Measurements from ENCODE around the gene DLX4. TPM values are rescaled to one million over a fixed set of nuclear protein-coding genes. Genes with fewer than 3 reads are reported as not detected.

Gene DLX4
- total RNA-seq, 1 donor from 2014 or later, result 2.1 TPM

DNA sequence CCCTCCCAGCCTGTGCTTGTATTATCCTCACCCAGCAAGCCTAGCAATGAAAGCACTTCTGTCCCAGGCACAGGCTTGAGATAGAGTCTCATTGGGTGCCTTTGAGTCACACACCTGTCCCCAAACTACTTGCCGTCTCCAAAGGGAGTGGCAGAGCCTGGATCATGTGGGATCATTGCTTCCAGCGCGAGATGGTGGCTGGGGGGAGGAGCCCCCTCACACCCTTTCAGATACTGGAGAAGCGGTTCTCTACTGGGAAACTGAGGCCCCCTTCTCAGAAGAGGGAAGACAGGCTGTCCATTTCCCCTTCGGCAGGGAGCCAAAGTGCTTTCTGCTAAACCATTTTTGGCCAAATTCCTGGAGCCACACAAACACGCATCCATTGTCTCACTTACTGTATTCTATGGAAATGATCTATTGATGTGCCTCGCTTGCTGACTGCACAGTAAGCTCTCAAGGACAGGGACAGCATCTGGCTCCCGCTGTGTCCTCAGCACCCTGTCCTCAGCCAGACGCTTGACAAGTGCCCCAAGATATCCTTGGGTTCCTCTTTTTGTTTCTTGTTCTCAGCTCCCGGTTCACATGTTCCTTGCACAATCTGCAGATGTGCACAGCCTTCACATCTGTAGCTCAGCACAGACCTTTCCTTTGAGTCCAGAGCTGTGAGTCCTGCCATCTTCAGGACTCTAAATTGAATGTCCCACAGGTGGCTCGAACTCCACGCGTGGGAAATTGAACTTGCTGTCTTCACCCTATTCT, 52.0 kb downstream of the DLX4 start:
- peaks cover 4% of the 10 kb centered on the region for H3K4me1 ChIP-seq
- no peak for DNase-seq
- no peak overlapping the region for H3K27ac ChIP-seq
- intact Hi-C loops (cut with DNase I), result no loop called here
- no peaks in the 10 kb centered on the region for H3K9me3 ChIP-seq
- H3K4me3 ChIP-seq, result no peak overlapping the region
- TF ChIP-seq, protein P1, sequence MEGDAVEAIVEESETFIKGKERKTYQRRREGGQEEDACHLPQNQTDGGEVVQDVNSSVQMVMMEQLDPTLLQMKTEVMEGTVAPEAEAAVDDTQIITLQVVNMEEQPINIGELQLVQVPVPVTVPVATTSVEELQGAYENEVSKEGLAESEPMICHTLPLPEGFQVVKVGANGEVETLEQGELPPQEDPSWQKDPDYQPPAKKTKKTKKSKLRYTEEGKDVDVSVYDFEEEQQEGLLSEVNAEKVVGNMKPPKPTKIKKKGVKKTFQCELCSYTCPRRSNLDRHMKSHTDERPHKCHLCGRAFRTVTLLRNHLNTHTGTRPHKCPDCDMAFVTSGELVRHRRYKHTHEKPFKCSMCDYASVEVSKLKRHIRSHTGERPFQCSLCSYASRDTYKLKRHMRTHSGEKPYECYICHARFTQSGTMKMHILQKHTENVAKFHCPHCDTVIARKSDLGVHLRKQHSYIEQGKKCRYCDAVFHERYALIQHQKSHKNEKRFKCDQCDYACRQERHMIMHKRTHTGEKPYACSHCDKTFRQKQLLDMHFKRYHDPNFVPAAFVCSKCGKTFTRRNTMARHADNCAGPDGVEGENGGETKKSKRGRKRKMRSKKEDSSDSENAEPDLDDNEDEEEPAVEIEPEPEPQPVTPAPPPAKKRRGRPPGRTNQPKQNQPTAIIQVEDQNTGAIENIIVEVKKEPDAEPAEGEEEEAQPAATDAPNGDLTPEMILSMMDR (IDR thresholded peaks at IDR 0.05), result no peak
- ATAC-seq, result peak; percentile 62
- no peaks in the 10 kb centered on the region for H3K36me3 ChIP-seq
- H3K27me3 ChIP-seq, result no peaks in the 10 kb centered on the region

DNA sequence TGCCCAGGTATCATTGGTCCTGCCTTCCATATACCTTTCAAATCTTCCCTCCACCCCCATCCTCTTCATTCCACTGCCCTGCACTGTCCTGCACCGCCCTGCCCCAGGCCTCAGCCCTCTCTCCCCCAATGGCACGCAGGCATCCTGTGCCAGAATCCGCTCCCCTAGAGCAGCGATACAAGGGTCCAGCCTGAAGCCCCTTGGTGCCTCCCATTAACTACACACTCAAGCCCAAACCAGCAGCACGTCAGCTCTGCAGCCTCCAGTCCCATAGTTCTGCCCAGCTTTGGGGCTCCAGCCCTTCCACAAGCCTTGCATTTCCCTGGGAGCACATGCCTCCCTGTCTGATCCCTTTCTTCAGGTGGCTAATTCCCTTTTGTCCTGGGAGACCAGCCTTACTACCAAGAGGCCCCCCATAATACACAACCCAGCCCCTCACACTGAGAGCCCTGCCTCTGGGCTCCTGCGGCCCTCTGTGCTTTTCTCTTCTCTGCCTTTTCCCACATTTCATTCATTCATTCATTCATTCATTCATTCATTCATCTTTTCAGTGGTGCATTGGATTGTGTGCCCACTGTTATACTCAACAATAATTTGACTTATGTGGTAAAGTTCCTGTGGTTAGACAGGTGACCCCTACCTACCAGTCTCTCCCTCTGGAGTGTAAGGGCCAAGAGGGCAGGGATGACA, 52.8 kb downstream of the DLX4 start:
- no peaks in the 10 kb centered on the region for H3K27me3 ChIP-seq
- no peaks in the 10 kb centered on the region for H3K9me3 ChIP-seq
- H3K4me3 ChIP-seq, result no peak overlapping the region
- H3K27ac ChIP-seq, result no peak overlapping the region
- intact Hi-C loops (cut with DNase I), result no loop called here
- TF ChIP-seq, protein P1 (IDR thresholded peaks at IDR 0.05), result no peak
- ATAC-seq (no peak), DNase-seq (no peak)
- H3K36me3 ChIP-seq, result no peaks in the 10 kb centered on the region
- H3K4me1 ChIP-seq, result peaks cover 4% of the 10 kb centered on the region

DNA sequence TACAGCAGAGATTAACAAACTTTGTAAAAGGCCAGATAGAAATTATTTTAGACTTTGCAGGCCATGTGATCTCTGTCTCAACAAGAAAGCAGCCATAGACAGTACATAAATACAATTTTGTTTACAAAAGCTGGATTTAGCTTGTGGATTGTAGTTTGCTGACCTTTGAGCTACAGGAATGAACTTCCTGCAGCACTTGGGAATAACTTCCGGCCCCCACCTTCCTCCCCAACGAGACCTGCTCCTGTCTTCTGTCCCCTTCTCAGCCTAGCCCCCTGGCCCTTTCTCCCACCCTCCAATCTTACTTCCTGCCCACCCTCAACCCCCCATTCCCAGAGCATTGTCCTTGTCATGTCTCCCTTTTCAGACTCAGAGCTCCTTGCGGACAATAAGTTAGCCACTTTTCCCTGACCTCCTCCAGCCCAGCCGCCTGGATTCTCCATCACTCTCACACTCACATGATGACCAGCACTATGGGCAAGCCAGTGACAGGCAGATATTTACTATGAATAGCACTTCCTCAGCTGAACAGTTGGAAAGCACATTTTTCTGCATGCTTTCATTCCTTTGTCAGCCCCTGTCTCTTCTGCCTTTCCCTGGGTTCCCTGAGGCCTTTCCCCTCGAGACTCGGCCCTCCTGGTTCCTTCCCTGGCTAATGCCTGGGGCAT, 53.6 kb downstream of the DLX4 start:
- Histone ChIP-seq H3K4me3 (no peak overlapping the region), H3K27ac (no peak overlapping the region), H3K27me3 (no peaks in the 10 kb centered on the region), H3K4me1 (peaks cover 11% of the 10 kb centered on the region), H3K36me3 (no peaks in the 10 kb centered on the region), H3K9me3 (no peaks in the 10 kb centered on the region)
- DNase-seq (no peak), ATAC-seq (no peak)
- intact Hi-C loops (cut with DNase I), result no loop called here
- TF ChIP-seq, protein P1 (IDR thresholded peaks at IDR 0.05), result no peak

DNA sequence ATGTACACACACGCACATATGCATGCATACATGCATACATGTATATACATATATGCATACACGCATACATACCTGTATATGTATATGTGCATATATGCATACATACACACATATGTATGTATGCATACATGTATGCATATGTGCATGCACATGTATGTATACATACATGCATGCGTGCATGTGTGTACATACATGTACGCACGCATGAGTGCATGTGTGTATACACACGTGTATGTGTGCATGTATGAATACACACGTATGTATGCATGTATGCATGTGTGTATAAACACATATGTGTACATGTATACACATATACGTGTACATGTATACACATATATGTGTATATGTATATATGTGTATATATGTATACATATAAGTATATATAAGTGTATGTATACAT, 54.5 kb downstream of the DLX4 start:
- DNase-seq (no peak), ATAC-seq (no peak)
- H3K27me3 ChIP-seq, result no peaks in the 10 kb centered on the region
- no peaks in the 10 kb centered on the region for H3K9me3 ChIP-seq
- intact Hi-C loops (cut with DNase I), result no loop called here
- no peak overlapping the region for H3K27ac ChIP-seq
- peaks cover 18% of the 10 kb centered on the region for H3K4me1 ChIP-seq
- no peak overlapping the region for H3K4me3 ChIP-seq
- TF ChIP-seq, protein P1 (IDR thresholded peaks at IDR 0.05), result no peak
- H3K36me3 ChIP-seq, result no peaks in the 10 kb centered on the region

Other genes starting within 250 kb of the DLX4 start
- gene FAM117A, start 205.1 kb upstream of the DLX4 start, total RNA-seq, result 11.8 TPM
- gene KAT7, start 180.5 kb upstream of the DLX4 start, total RNA-seq, result 61.4 TPM
- gene TAC4, start 121.1 kb upstream of the DLX4 start, total RNA-seq, result not detected
- gene DLX3, start 26.0 kb downstream of the DLX4 start, total RNA-seq, result 0.69 TPM
- 212 TPM for gene ITGA3, start 86.9 kb downstream of the DLX4 start, total RNA-seq
- 30.2 TPM for gene PDK2, start 126.2 kb downstream of the DLX4 start, total RNA-seq
- gene SAMD14, start 161.0 kb downstream of the DLX4 start, total RNA-seq, result 21.5 TPM
- 103 TPM for gene PPP1R9B, start 181.5 kb downstream of the DLX4 start, total RNA-seq
- gene SGCA, start 196.8 kb downstream of the DLX4 start, total RNA-seq, result 27.8 TPM
- gene COL1A1, start 232.4 kb downstream of the DLX4 start, total RNA-seq, result 154 TPM